ENCODE results near the gene RABGAP1L. TPM values are rescaled to one million over a fixed set of nuclear protein-coding genes. Genes with fewer than 3 reads are reported as not detected.
"Not testable (repeated sequence)": the region's sequence is repeated elsewhere in the genome, so short reads cannot be mapped to it uniquely, and the experiment has no call there.

RABGAP1L gene
- total RNA-seq, 1 donor from 2014 or later = 28.8 TPM

DNA sequence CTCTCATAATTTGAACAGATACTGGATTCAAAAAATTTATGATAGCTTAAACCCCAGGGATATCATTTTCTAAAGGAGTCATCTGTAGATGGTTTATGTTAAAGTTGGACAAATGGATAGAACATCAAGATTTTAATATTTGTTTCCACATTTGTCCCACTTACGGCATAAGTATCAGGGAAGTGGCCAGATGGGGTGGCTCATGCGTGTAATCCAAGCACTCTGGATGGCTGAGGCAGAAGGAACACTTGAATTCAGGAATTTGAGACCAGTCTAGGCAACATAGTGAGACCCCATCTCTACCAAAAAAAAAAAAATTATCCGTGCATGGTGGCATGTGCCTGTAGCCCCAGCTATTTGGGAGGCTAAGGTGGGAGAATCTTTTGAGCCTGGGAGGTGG, 517.5 kb downstream of the RABGAP1L start:
- H3K36me3 Mint-ChIP-seq (ENCODE audit: low read depth) = no peaks in the 10 kb centered on the region
- H3K27ac Mint-ChIP-seq = no peak overlapping the region
- H3K4me3 Mint-ChIP-seq (ENCODE audit: low read depth) = no peak overlapping the region
- no peaks in the 10 kb centered on the region for H3K27me3 Mint-ChIP-seq (ENCODE audit: low read depth)
- DNase-seq (ENCODE audit: low spot score) = no peak
- no peaks in the 10 kb centered on the region for H3K9me3 Mint-ChIP-seq
- H3K4me1 Mint-ChIP-seq (ENCODE audit: low read depth) = no peaks in the 10 kb centered on the region
- intact Hi-C loops (cut with micrococcal nuclease) = no loop called here

- Mint-ChIP-seq H3K4me1 (ENCODE audit: low read depth) (no peaks in the 10 kb centered on the region), H3K27ac (no peak overlapping the region), H3K9me3 (no peaks in the 10 kb centered on the region), H3K4me3 (ENCODE audit: low read depth) (no peak overlapping the region), H3K27me3 (ENCODE audit: low read depth) (no peaks in the 10 kb centered on the region), H3K36me3 (ENCODE audit: low read depth) (no peaks in the 10 kb centered on the region)
- no peak for DNase-seq (ENCODE audit: low spot score)
- intact Hi-C loops (cut with micrococcal nuclease) = no loop called here
Observed at GRCh38 chr1:174678657-174679056, 519.3 kb downstream of the RABGAP1L start.

DNA sequence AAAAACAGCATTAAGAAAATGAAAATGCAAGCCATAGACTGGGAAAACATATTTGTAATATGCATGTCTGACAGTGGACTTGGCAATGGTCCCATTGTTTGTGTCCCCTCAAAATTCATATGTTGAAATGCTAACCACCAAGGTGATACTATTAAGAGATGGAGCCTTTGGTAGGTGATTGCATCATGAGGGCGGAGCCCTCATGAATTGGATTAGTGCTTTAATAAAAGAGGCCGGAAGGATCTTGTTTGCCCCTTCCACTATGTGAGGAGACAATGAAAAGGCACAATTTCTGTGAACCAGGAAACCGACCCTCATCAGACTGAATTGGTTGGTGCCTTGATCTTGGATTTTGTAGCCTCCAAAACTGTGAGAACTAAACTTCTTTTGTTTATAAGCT, 520.8 kb downstream of the RABGAP1L start:
- intact Hi-C loops (cut with micrococcal nuclease) = no loop called here
- no peaks in the 10 kb centered on the region for H3K27me3 Mint-ChIP-seq (ENCODE audit: low read depth)
- H3K9me3 Mint-ChIP-seq = no peaks in the 10 kb centered on the region
- H3K36me3 Mint-ChIP-seq (ENCODE audit: low read depth) = no peaks in the 10 kb centered on the region
- H3K27ac Mint-ChIP-seq = no peak overlapping the region
- no peak for DNase-seq (ENCODE audit: low spot score)
- H3K4me1 Mint-ChIP-seq (ENCODE audit: low read depth) = no peaks in the 10 kb centered on the region
- no peak overlapping the region for H3K4me3 Mint-ChIP-seq (ENCODE audit: low read depth)

- Mint-ChIP-seq H3K36me3 (ENCODE audit: low read depth) (no peaks in the 10 kb centered on the region), H3K27me3 (ENCODE audit: low read depth) (no peaks in the 10 kb centered on the region), H3K4me3 (ENCODE audit: low read depth) (no peak overlapping the region), H3K27ac (no peak overlapping the region), H3K9me3 (no peaks in the 10 kb centered on the region), H3K4me1 (ENCODE audit: low read depth) (no peaks in the 10 kb centered on the region)
- intact Hi-C loops (cut with micrococcal nuclease) = no loop called here
- no peak for DNase-seq (ENCODE audit: low spot score)
Observed at GRCh38 chr1:174682419-174683008, 523.2 kb downstream of the RABGAP1L start.

GRCh38 chr1:174686213-174686612, 526.9 kb downstream of the RABGAP1L start:
- Mint-ChIP-seq H3K36me3 (ENCODE audit: low read depth) (no peaks in the 10 kb centered on the region), H3K27ac (no peak overlapping the region), H3K4me1 (ENCODE audit: low read depth) (no peaks in the 10 kb centered on the region), H3K9me3 (no peaks in the 10 kb centered on the region), H3K4me3 (ENCODE audit: low read depth) (no peak overlapping the region), H3K27me3 (ENCODE audit: low read depth) (no peaks in the 10 kb centered on the region)
- intact Hi-C loops (cut with micrococcal nuclease) = no loop called here
- no peak for DNase-seq (ENCODE audit: low spot score)

- no peak overlapping the region for H3K4me3 Mint-ChIP-seq (ENCODE audit: low read depth)
- H3K27me3 Mint-ChIP-seq (ENCODE audit: low read depth) = no peaks in the 10 kb centered on the region
- intact Hi-C loops (cut with micrococcal nuclease) = no loop called here
- no peaks in the 10 kb centered on the region for H3K36me3 Mint-ChIP-seq (ENCODE audit: low read depth)
- no peaks in the 10 kb centered on the region for H3K4me1 Mint-ChIP-seq (ENCODE audit: low read depth)
- no peak overlapping the region for H3K27ac Mint-ChIP-seq
- H3K9me3 Mint-ChIP-seq = no peaks in the 10 kb centered on the region
- DNase-seq (ENCODE audit: low spot score) = no peak
Observed at GRCh38 chr1:174689524-174689923, 530.2 kb downstream of the RABGAP1L start.

DNA sequence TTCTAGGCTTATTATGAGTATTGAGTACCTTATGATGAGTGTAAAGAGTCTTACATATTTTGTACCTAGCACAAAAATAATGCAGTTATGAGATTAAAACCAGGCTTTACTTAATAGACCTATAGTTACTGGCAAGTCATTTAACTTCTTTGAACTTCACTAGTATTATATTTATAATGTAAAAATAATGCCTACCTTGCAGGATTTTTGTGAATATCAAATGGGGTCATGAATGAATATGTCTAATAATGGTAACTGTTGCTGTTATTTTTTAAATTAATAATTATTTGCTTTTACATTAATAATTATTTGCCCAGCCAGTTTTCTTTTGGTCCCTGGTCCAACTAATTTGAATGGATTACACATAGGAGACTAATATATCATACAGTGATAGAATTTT, 530.9 kb downstream of the RABGAP1L start:
- Mint-ChIP-seq H3K27ac (no peak overlapping the region), H3K4me1 (ENCODE audit: low read depth) (no peaks in the 10 kb centered on the region), H3K4me3 (ENCODE audit: low read depth) (no peak overlapping the region), H3K36me3 (ENCODE audit: low read depth) (no peaks in the 10 kb centered on the region), H3K27me3 (ENCODE audit: low read depth) (no peaks in the 10 kb centered on the region), H3K9me3 (peaks cover 3% of the 10 kb centered on the region)
- intact Hi-C loops (cut with micrococcal nuclease) = no loop called here
- DNase-seq (ENCODE audit: low spot score) = no peak

DNA sequence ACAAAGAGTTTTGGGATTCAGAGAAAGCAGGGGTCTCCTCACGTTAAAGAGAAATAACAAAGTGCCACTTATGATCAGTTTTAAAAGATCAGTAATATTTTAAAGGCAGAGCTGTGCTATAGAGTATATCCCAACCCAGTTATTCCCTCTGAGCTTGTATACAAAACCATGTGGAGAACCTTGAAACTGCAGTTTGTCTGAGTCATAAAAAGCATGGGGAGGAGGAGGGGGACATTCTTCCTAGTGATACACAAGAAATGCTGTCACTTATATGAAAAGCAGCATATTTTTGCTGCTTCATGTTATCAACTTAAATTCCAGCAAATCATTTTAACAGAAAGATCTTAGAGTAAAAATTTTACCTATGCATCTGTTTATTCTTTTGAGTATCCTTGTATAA, 533.0 kb downstream of the RABGAP1L start:
- Mint-ChIP-seq H3K27ac (no peak overlapping the region), H3K36me3 (ENCODE audit: low read depth) (no peaks in the 10 kb centered on the region), H3K4me1 (ENCODE audit: low read depth) (no peaks in the 10 kb centered on the region), H3K4me3 (ENCODE audit: low read depth) (no peak overlapping the region), H3K9me3 (peaks cover 3% of the 10 kb centered on the region), H3K27me3 (ENCODE audit: low read depth) (no peaks in the 10 kb centered on the region)
- DNase-seq (ENCODE audit: low spot score) = no peak
- intact Hi-C loops (cut with micrococcal nuclease) = no loop called here

GRCh38 chr1:174693085-174693484, 533.8 kb downstream of the RABGAP1L start:
- intact Hi-C loops (cut with micrococcal nuclease) = no loop called here
- H3K36me3 Mint-ChIP-seq (ENCODE audit: low read depth) = no peaks in the 10 kb centered on the region
- no peaks in the 10 kb centered on the region for H3K27me3 Mint-ChIP-seq (ENCODE audit: low read depth)
- H3K4me1 Mint-ChIP-seq (ENCODE audit: low read depth) = no peaks in the 10 kb centered on the region
- H3K27ac Mint-ChIP-seq = no peak overlapping the region
- H3K9me3 Mint-ChIP-seq = peaks cover 3% of the 10 kb centered on the region
- no peak overlapping the region for H3K4me3 Mint-ChIP-seq (ENCODE audit: low read depth)
- DNase-seq (ENCODE audit: low spot score) = no peak

DNA sequence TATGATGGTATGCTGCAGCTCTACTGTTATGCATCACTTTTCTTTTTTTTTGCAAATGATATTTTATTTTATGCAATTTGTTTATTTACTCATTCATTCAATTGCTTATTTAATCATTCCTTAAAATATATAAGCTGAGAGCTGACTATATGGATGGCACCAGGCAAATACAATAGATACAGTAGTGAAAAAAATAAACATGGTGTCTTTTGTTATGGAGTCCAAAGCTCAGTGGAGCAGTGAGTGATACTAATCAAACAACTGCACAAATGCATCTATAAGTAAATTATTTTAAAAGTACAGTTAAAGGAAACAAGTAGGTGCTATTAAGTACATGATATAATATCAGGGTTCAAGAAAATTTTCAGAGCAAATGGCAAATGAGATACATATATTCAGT, 534.2 kb downstream of the RABGAP1L start:
- intact Hi-C loops (cut with micrococcal nuclease); H3K4me3 Mint-ChIP-seq (ENCODE audit: low read depth); H3K36me3 Mint-ChIP-seq (ENCODE audit: low read depth): not testable (repeated sequence)

GRCh38 chr1:174696026-174696821, 536.9 kb downstream of the RABGAP1L start:
- Mint-ChIP-seq H3K27ac (no peak overlapping the region), H3K9me3 (peaks cover 3% of the 10 kb centered on the region), H3K4me3 (ENCODE audit: low read depth) (no peak overlapping the region), H3K27me3 (ENCODE audit: low read depth) (no peaks in the 10 kb centered on the region), H3K4me1 (ENCODE audit: low read depth) (no peaks in the 10 kb centered on the region), H3K36me3 (ENCODE audit: low read depth) (no peaks in the 10 kb centered on the region)
- intact Hi-C loops (cut with micrococcal nuclease) = no loop called here
- no peak for DNase-seq (ENCODE audit: low spot score)

More for the DNA sequence above, 534.2 kb downstream of the RABGAP1L start:
- not testable (repeated sequence) for DNase-seq (ENCODE audit: low spot score); H3K4me1 Mint-ChIP-seq (ENCODE audit: low read depth); H3K27me3 Mint-ChIP-seq (ENCODE audit: low read depth); H3K27ac Mint-ChIP-seq; H3K9me3 Mint-ChIP-seq

GRCh38 chr1:174700314-174700713, 541.0 kb downstream of the RABGAP1L start:
- no peaks in the 10 kb centered on the region for H3K36me3 Mint-ChIP-seq (ENCODE audit: low read depth)
- H3K4me3 Mint-ChIP-seq (ENCODE audit: low read depth) = no peak overlapping the region
- H3K27me3 Mint-ChIP-seq (ENCODE audit: low read depth) = no peaks in the 10 kb centered on the region
- no peaks in the 10 kb centered on the region for H3K9me3 Mint-ChIP-seq
- H3K4me1 Mint-ChIP-seq (ENCODE audit: low read depth) = no peaks in the 10 kb centered on the region
- H3K27ac Mint-ChIP-seq = no peak overlapping the region
- intact Hi-C loops (cut with micrococcal nuclease) = no loop called here
- DNase-seq (ENCODE audit: low spot score) = no peak

- Mint-ChIP-seq H3K9me3 (no peaks in the 10 kb centered on the region), H3K36me3 (ENCODE audit: low read depth) (no peaks in the 10 kb centered on the region), H3K4me3 (ENCODE audit: low read depth) (no peak overlapping the region), H3K4me1 (ENCODE audit: low read depth) (no peaks in the 10 kb centered on the region), H3K27me3 (ENCODE audit: low read depth) (no peaks in the 10 kb centered on the region), H3K27ac (no peak overlapping the region)
- intact Hi-C loops (cut with micrococcal nuclease) = no loop called here
- no peak for DNase-seq (ENCODE audit: low spot score)
Observed at GRCh38 chr1:174700775-174701174, 541.5 kb downstream of the RABGAP1L start.

Measured in activated T-helper 2 cell treated with anti-CD3 and anti-CD28 coated beads, Interferon-gamma antibody, Interleukin-2, Interleukin-4, amounts not matched to agents 10 μg/mL and 5 μg/mL and 100 μg/mL, durations not matched to agents 14 hours and 24 hours and 36 hours (primary cell).